Stimulated activated CD4-positive, alpha-beta T cell treated with anti-CD3 and anti-CD28 coated beads, Interleukin-15, amount 100 ng/mL, for 1 hour (primary cell): ENCODE results near the gene LRCOL1.
"Not testable (repeated sequence)": the region's sequence is repeated elsewhere in the genome, so short reads cannot be mapped to it uniquely, and the experiment has no call there.

Source experiments
- DNase-seq, 2 donors: peaks; one replicate each; pipeline ENCODE4 v3.0.0-alpha.2; 2020; ENCODE audit warnings: low read depth in 1 of 2, low spot score in 1 of 2

LRCOL1 gene

DNA sequence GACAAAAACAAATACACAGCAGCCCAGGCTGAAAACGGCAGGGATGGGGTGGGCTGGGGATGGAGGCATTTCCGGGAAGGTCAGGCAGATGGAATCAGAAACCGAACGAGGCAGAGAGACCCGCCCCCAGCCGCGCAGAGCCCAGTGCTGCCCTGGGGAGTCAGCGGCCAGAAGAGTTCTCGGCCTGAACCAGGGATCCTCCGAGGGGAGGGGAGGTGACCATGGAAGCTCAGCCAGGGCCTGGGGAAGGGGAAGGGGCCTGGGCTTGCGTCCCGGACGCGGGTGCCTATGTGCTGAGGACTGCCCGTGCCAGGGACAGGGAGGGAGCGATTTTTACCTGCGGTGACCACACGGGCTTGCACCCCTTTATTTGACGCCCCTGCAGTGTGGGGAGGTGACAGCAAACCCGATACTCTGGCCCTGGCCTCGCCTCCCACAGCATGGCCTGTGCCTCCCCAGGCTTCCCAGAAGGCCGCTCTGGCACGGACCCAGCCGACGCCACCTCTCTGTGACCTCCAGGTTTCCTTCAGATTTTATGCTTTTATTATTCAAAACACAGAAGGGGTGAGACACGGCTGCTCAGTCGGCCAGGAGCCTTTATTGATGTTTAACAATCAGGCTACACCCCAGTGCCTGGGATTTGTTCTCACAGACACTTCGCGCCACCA lies 7.7 kb downstream of the LRCOL1 start:
- DNase-seq = no peak

DNA sequence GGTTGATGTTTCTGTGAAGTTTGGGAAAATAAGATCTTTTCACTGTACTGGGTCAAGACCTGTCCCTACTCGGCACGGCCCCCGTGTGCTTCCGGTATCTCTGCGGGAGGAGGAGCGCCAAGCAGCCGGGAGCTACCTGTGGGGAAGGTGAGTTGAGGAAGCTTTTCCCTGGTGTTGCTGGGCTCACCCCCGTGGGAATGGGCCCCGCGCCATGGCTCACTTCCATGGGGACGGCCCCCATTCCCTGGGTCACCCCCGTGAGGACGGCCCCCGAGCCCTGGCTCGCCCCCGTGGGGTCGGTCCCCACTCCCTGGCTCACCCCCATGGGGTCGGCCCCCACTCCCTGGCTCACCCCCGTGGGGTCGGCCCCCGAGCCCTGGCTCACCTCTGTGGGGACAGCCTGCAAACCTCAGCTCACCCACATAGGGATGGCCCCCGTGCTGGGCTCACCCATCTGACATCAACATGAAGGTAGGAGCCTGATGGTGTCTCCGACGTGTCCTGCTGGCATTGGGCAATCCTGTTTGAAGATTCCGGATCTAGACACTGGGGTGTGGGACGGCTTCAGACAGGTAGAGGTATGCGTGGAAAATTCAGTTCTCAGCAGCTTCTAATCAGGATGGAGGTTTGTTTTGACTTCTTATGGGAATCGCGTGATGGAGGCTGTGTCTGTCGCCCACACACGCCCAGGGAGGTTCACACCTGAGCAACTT lies 9.1 kb downstream of the LRCOL1 start:
- DNase-seq = no peak

DNA sequence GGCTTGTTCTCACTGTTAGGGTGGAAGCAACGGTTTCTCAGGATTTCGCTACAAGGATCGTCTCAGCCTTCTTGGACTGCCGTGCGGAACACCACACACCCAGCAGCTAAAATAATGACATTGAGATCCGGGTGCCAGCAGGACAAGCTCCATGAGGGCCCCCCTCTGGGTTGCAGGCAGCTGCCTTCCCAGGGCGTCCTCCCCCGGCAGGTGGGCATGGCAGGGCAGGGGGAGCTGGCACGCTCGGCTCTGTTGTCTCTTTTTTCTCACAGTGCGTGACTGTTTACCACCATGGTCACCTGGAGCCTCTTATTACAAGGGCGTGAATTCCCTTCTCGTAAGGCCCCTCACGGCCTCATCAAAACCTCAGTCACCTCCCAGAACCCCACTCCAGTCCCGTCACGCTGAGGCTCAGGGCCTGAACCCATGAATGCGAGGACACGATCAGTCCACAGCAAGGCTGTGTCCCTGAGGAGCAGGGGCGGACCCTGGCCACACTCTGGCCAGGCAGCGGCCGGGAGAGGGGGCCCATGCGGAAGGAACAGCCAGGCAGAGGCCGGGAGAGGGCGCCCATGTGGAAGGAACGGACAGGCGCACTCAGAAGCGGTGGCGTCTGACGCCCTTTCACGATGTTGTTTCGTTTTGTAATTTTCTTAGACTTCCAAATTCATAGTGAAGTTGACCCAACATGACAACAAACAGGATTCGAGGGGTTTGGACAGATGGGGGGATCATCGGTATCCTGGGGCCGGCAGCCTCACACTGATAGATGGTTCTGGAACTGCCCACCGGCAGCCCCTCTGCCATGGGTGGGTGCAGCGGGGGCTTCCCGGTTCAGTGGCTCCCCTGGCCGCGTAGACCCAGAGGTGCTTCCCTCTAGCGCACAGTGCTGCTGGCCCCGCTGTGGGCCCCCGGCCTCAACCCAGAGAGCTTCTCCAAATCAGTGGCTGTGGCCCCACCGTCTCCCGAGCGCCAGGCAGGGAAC lies 10.0 kb downstream of the LRCOL1 start:
- no peak for DNase-seq

DNA sequence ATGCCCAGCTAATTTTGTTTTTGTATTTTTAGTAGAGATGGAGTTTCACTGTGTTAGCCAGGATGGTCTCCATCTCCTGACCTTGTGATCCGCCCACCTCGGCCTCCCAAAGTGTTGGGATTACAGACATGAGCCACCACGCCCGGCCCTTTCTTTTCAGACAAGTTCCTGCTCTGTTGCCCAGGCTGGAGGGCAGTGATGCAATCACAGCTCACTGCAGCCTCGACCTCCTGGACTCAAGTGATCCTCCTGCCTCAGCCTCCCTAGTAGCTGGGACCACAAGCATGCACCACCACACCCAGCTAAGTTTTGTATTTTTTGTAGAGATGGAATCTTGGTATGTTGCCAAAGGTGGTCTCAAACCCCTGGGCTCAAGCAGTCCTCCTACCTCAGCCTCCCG lies 10.9 kb downstream of the LRCOL1 start:
- not testable (repeated sequence) for DNase-seq

DNA sequence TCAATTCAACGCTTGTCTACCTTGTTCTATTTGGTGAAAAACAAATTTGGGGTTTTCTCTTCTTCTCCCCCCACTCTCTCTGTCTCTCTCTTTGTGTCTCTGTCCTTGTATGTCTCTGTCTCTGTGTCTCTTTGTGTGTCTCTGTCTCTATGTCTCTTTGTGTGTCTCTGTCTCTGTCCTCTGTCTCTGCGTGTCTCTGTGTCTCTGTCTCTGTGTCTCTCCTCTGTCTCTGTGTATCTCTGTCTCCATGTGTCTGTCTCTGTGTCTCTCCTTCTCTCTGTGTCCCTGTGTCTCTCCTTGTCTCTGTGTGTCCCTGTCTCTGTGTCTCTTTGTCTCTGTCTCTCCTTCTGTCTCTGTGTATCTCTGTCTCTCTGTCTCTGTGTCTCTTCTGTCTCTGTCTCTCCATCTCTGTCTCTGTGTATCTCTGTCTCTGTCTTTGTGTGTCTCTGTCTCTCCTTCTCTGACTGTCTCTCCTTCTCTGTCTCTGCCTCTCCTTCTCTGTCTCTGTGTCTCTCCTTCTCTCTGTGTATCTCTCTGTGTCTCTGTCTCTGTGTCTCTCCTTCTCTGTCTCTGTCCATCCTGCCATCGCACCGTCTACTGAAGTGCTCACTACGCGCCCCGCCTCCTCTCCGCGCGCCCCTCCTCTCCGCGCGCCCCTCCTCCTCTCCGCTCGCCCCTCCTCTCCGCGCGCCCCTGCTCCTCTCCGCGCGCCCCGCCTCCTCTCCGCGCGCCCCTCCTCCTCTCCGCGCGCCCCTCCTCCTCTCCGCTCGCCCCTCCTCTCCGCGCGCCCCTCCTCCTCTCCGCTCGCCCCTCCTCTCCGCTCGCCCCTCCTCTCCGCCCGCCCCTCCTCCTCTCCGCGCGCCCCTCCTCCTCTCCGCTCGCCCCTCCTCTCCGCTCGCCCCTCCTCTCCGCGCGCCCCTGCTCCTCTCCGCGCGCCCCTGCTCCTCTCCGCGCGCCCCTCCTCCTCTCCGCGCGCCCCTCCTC lies 12.8 kb downstream of the LRCOL1 start:
- no peak for DNase-seq

DNA sequence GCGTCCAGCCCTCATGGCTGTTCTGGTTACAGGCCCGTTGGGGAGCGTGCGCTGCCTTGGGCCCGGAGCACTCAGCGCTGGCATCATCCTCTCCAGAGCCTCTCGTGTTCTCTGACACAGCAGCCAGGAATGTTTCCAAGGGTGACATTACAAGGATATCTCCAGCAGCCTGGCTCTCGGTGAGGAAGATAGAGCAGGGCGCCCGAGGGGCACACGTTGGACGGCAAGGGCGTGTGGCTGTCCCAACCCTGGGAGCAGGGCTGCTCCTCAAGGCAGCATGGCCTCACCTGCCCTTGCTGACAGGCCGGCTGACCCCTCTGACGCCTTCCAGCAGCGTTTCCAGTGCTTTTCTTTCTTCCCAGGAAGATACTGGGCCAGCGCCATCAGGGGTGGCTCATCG lies 14.4 kb downstream of the LRCOL1 start:
- no peak for DNase-seq

DNA sequence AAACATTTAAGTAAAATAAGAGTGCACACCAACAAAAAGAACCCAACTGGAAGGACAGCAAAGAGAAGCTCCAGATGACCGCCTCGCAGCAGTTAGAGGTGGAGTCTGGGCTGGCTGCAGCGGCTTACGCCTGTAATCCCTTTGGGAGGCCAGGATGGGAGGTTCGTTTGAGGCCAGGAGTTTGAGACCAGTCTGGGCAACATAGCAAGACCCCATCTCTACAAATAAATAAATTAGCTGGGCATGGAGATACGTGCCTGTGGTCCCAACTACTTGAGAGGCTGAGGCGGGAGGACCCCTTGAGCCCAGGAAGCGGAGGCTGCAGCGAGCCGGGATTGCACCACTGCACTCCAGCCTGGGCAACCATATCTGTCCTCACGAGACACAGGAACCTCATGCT lies 15.2 kb downstream of the LRCOL1 start:
- DNase-seq = no peak

DNA sequence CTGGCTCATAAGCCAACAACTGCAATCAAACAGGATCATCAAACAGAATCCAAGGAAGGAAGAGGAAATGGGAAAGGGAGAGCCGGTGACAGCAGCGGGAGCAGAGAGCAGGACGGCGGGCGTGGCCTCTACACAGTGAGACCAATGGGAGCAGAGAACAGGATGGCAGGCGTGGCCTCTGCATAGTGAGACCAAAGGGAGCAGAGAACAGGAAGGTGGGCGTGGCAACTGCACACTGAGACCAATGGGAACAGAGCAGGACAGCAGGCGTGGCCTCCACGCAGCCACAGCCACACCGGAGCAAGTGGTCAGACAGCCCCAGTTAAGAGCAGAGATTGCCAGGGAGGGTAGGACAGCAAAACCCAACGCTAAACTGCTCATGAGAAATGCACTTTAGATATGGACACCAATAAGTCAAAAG lies 16.4 kb downstream of the LRCOL1 start:
- DNase-seq = no peak

DNA sequence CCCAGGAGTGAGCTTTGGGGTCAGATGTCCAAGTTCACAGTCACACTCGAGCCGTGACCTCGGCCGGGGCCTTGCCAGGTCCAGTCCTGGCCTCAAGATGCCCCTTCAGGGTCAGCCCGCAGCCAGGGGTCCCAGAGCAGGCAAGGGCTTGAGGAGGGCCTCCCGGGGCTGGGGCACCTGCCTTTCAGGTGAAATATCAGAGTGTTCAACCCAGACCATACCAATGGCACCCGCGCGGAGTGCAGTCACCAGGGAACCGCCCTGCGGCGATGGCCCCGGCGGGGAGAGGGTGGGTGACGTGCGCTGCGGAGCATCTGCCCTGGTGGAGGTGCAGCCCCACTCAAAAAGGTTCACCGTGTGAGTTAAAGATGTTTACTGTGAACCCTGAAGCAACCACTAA lies 16.9 kb downstream of the LRCOL1 start:
- DNase-seq = no peak

DNA sequence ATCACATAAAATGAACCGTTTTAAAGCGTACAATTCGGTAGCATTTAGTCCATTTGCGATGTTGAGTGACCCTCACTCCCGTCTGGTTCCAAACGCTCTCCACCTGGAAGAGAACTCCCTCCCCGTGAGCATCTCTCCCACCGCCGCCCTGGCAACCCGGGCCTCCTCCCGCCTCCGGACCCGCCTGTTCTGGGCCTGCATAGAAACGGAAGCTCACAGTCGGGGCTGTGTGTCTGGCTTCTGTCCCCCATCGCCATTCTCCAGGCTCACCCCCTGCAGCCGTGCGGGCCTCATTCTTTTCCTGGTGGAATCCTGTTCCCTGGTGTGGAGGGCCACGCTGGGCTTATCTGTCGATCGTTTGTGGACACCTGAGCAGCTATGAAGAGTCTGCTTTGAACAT lies 17.3 kb downstream of the LRCOL1 start:
- no peak for DNase-seq

DNA sequence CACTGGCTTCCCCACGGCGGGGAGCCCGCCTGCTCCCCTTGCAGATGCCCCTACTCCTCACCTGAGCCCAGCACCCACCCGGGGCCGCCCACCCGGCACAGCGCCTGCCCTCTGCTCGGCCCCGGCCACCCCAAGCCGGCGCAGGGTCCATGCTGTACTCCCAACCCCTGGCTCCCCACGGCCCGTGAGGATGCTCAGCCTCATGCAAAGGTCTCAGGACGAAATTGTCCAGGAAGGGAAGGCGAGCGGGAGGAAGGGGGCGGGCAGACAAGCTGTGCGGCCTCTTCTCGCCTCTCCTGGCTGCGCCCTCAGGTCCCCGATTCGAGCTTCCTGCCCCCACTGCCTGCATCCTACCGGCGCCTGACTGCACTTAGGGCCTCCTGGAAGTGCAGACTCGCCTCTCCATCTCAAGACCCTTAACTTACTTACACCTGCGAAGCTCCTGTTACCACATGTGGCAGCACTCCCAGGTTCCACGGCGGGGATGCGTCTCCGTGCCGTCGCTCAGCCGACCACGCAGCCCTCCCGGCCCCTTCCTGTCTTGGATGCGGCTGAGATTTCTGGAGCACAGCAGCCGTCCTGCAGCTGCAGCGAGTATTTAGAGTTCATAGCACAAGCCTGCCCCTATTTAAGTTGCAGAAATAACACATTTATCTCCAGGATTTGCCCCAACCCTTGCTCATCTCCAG lies 18.0 kb downstream of the LRCOL1 start:
- DNase-seq = no peak

DNA sequence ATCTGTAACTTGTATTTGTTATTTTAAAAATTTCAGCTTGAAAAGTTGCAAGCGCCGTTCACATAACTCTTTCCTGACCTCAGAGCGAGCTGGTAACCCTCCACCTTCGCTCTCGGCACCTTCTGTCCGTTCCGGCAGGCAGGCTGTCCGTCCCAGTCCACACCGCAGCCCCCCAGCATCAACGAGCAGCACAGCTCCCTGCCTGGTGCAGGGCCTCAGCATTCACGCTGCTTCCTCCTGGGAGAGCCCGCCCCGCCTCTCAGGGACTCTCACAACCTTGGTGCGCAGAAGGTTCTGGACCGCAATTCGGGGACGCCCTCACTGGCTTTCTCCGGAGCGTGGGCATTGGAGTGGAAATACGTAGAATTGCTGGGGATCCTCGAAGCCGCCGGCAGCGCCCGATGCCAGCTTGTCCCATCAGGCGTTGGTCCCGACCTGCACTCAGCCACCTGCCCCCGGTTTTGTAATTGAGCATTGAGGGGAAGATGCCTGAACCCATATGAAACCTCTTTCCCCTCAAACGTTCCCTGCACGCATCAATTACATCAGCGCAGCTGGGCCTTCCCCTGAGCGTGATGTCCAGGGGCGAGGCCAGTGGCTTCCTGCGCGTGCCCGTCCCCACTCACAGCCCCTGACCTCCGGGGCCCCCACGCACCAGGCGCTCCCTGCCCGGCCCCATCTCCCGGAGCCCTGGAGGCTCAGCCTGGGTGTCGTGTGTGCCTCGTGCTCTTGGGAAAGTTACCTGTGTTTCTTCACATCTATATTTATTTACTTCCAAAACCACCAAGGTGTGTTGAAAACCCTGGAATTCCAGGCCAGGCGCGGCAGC lies 19.1 kb downstream of the LRCOL1 start:
- no peak for DNase-seq

DNA sequence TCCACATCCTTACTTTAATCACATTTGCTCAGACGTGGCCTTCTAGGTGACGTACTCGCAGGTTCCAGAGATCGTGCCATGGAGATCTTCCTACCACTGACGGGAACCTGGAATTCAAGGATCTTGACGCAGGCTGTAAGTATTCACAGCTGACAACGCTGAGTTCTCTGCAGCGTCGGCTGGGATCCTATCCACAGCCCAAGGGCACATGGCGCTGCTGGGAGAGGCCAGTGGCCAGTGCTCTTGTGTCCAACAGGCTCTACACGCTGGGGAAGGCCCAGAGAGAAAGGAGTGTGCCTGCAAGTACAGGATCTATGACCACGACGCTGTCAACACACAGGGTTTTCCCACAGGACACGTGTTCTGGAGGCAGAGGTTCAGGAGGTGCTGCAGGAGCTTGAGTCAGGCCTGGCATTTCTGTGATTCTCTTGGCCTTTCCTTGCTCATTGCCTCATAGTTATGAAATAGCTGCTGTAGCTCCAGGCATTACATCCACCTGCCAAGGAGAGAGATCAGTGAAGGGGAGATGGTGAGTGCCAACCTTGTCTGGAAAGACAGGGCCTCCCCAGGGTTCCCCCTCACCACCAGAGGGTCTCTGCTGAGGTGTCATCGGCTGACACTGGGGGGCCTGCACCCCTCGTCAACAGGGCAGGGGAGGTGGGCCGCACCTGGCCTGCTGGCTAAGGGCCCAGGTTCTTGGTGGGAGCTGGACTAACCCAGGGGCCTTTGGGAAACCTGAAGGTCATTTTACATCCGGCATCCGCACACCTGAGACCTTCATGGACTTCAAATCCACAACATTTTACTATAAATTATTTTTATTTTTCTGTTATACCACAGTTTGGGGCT lies 21.3 kb downstream of the LRCOL1 start:
- DNase-seq = no peak

DNA sequence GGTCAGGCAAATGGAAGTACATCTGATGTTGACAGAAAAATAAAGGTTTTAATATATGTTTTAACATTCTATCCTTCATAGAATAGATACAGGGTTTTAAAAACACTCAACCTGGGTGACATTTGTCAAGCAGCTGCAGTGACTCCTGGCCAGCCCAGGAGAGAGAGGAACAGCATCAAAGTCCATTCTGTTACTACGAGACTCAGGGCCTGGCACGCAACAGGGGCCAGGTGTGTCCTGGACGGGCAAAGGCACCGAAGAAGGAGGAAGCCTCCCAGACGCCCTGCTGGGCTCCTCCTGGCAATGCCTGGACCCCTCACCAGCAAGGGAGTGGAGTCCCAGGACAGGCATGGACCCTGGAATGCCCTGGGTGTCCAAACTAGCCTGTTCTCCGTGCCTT lies 22.1 kb downstream of the LRCOL1 start:
- no peak for DNase-seq

DNA sequence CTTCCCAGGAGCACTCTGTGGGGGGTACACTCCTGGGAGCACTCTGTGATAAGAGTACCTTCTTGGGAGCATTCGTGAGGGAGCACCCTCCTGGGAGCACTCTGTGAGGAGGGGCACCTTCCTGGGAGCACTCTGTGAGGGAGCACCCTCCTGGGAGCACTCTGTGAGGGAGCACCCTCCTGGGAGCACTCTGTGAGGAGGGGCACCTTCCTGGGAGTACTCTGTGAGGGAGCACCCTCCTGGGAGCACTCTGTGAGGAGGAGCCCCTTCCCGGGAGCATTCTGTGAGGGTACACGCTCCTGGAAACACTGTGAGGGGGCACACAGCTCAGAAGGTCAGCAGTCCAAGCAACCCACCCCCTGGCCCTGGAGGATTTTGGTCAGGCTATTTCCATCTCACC lies 22.6 kb downstream of the LRCOL1 start:
- DNase-seq = no peak

DNA sequence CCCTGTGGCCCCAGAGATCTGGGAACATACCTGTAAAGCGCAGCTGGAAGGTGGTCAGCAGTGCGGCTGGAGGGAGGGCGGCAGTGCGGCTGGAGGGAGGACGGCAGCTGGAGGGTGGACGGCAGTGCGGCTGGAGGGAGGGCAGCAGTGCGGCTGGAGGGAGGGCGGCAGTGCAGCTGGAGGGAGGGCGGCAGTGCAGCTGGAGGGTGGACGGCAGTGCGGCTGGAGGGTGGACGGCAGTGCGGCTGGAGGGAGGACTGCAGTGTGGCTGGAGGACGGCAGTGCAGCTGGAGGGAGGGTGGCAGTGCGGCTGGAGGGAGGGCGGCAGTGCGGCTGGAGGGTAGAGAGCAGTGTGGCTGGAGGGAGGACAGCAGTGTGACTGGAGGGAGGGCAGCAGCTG lies 23.5 kb downstream of the LRCOL1 start:
- DNase-seq = no peak

DNA sequence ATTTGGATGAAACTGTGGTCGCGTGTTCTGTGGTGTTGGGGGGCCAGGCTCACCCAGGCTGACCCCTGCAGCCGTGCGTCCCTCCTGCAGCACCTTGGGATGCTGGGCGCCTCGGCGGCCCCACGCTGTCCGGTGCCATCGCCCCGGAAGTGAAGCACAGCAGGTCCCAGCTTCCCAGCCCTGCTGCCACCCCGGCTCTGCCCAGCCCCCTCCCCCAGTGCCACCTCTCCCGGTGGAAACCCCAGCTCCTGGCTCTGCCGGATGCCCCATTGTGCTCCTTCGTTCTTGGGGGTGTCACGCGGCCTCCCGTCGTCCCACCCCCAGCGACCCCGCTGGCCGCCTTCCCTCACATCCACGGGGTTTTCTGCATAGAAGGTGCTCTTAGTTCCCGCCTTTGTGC lies 25.2 kb downstream of the LRCOL1 start:
- DNase-seq = no peak

DNA sequence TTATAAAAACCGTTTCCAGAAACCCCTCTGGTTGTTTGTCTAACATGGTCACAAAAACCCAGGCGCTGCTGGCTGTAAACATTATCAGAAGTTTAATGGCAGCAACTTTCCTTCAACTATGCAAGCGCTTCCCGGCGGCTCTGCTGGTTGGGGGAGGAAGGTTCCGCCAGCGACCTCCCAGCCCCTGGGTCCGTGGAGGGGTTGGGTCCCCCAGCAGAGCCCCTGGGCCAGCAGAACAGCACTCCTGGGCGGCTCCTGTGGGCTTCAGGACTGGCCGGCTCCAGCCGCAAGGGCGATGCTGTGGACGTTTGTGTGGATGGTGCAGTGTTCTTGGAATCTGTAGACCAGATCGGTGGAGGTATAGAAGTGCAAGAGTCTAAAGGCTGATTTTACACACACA lies 26.0 kb downstream of the LRCOL1 start:
- no peak for DNase-seq
